Duodenal mucosa (tissue), 2 donors: ENCODE data around the gene LRGUK.

Source experiments
- H3K27ac ChIP-seq: one replicate; pipeline ENCODE4 v1.7.0; 2013; ENCODE audit warnings: low read depth, low read length
- H3K27me3 ChIP-seq, 2 donors: one replicate each; pipeline ENCODE4 v1.7.0; 2013; ENCODE audit warnings: low read length in 2 of 2, control low read depth in 1 of 2; ENCODE audit not compliant: insufficient read depth in 2 of 2, control insufficient read depth in 1 of 2
- H3K36me3 ChIP-seq, 2 donors: one replicate each; pipeline ENCODE4 v1.7.0; 2013; ENCODE audit warnings: low read length in 2 of 2, control low read depth in 1 of 2; ENCODE audit not compliant: insufficient read depth in 2 of 2, control insufficient read depth in 1 of 2
- H3K4me1 ChIP-seq, 2 donors: one replicate each; pipeline ENCODE4 v1.7.0; 2013; ENCODE audit warnings: low read length in 2 of 2, control low read depth in 1 of 2; ENCODE audit not compliant: insufficient read depth in 2 of 2, control insufficient read depth in 1 of 2
- H3K4me3 ChIP-seq, 2 donors: one replicate each; pipeline ENCODE4 v1.7.0; 2013; ENCODE audit warnings: low read length in 2 of 2, low read depth in 1 of 2
- H3K9ac ChIP-seq, 2 donors: one replicate each; pipeline ENCODE4 v1.7.0; 2013; ENCODE audit warnings: low read length in 2 of 2, low read depth in 1 of 2
- H3K9me3 ChIP-seq, 2 donors: one replicate each; pipeline ENCODE4 v1.7.0; 2013; ENCODE audit warnings: low read length in 2 of 2, control low read depth in 1 of 2; ENCODE audit not compliant: control insufficient read depth in 1 of 2

The LRGUK gene

DNA sequence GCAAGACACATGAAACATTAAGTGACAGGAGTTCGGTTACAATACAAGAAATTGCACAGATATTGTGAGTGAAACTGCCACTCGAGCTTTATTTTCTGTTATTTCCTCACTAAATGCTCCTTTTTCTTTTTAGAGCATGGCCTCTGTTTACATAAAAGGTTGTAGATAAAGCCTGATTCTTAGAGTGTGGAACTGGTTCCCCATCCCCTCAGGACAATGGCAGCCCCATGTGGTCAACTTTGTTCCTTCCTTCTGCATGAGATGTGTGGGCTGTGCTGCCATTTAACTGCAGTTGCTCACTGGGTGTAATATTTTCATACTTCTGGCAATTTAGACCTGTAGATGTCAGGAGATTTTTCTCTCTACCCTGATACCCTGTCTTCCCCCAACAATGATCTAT, 70.2 kb downstream of the LRGUK start:
- no peaks in the 10 kb centered on the region for H3K27me3 ChIP-seq
- no peaks in the 10 kb centered on the region for H3K36me3 ChIP-seq
- no peak overlapping the region for H3K4me3 ChIP-seq
- no peak overlapping the region for H3K27ac ChIP-seq
- no peak overlapping the region for H3K9ac ChIP-seq
- H3K4me1 ChIP-seq, result no peaks in the 10 kb centered on the region
- no peaks in the 10 kb centered on the region for H3K9me3 ChIP-seq

GRCh38 chr7:134200970-134201369, 73.8 kb downstream of the LRGUK start:
- no peaks in the 10 kb centered on the region for H3K27me3 ChIP-seq
- no peaks in the 10 kb centered on the region for H3K36me3 ChIP-seq
- H3K4me3 ChIP-seq, result no peak overlapping the region
- no peaks in the 10 kb centered on the region for H3K9me3 ChIP-seq
- no peak overlapping the region for H3K27ac ChIP-seq
- H3K9ac ChIP-seq, result no peak overlapping the region
- no peaks in the 10 kb centered on the region for H3K4me1 ChIP-seq

DNA sequence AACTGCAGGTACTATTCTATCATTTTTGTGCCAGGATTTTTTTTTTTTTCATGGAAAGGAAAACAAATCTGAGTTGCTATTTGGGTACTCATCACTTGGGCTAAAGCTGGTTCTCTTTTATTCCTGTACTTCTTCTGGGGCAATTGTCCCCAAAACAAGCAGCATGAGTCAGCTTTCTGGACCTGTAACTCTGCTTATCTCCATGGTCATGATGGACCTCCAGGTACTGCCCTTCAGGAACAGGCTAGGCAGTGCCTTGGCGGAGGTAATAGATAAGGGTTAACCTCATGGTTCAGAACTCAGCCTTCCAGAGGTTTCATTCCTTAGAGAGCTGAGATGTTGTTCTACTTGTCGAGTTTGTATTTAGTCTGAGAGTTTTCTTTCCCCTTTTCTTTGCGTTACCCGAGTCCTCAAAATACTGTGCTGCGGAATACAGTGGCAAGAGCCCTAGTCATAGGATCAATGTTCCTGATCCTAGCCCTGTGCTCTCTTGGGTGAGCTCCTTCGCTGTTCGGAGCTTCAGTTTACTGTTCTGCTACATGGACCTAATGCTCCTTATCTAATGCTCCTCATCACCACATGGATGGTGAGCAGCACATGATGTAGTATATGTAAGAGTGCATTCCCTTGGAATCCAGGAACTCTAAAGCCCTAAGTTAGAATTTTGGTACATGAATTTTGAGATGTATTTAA, 74.6 kb downstream of the LRGUK start:
- no peaks in the 10 kb centered on the region for H3K4me1 ChIP-seq
- H3K9me3 ChIP-seq, result no peaks in the 10 kb centered on the region
- H3K4me3 ChIP-seq, result no peak overlapping the region
- no peaks in the 10 kb centered on the region for H3K36me3 ChIP-seq
- no peak overlapping the region for H3K9ac ChIP-seq
- no peak overlapping the region for H3K27ac ChIP-seq
- H3K27me3 ChIP-seq, result no peaks in the 10 kb centered on the region

- Histone ChIP-seq H3K27ac (no peak overlapping the region), H3K9me3 (no peaks in the 10 kb centered on the region), H3K4me1 (no peaks in the 10 kb centered on the region), H3K4me3 (no peak overlapping the region), H3K9ac (no peak overlapping the region), H3K27me3 (no peaks in the 10 kb centered on the region), H3K36me3 (no peaks in the 10 kb centered on the region)
These were observed 76.2 kb downstream of the LRGUK start for GRCh38 chr7:134203186-134203889.

- Histone ChIP-seq H3K4me3 (no peak overlapping the region), H3K9ac (no peak overlapping the region), H3K4me1 (no peaks in the 10 kb centered on the region)
These were observed 82.3 kb downstream of the LRGUK start for GRCh38 chr7:134209322-134210015.

GRCh38 chr7:134210227-134210626, 83.1 kb downstream of the LRGUK start:
- Histone ChIP-seq H3K27me3 (no peaks in the 10 kb centered on the region), H3K9ac (no peak overlapping the region), H3K4me1 (no peaks in the 10 kb centered on the region), H3K36me3 (no peaks in the 10 kb centered on the region), H3K4me3 (no peak overlapping the region), H3K9me3 (no peaks in the 10 kb centered on the region), H3K27ac (no peak overlapping the region)

More at GRCh38 chr7:134209322-134210015, 82.3 kb downstream of the LRGUK start:
- Histone ChIP-seq H3K36me3 (no peaks in the 10 kb centered on the region), H3K9me3 (no peaks in the 10 kb centered on the region), H3K27me3 (no peaks in the 10 kb centered on the region), H3K27ac (no peak overlapping the region)

- Histone ChIP-seq H3K4me1 (no peaks in the 10 kb centered on the region), H3K9me3 (no peaks in the 10 kb centered on the region), H3K27ac (no peak overlapping the region), H3K36me3 (no peaks in the 10 kb centered on the region), H3K27me3 (no peaks in the 10 kb centered on the region), H3K4me3 (no peak overlapping the region), H3K9ac (no peak overlapping the region)
These were observed 84.0 kb downstream of the LRGUK start for GRCh38 chr7:134210976-134211663.

- H3K9me3 ChIP-seq, result no peaks in the 10 kb centered on the region
- no peak overlapping the region for H3K4me3 ChIP-seq
- H3K36me3 ChIP-seq, result no peaks in the 10 kb centered on the region
- no peak overlapping the region for H3K9ac ChIP-seq
- no peaks in the 10 kb centered on the region for H3K27me3 ChIP-seq
- H3K27ac ChIP-seq, result no peak overlapping the region
- no peaks in the 10 kb centered on the region for H3K4me1 ChIP-seq
These were observed 84.7 kb downstream of the LRGUK start for GRCh38 chr7:134211817-134212216.

GRCh38 chr7:134212576-134213546, 85.7 kb downstream of the LRGUK start:
- Histone ChIP-seq H3K36me3 (no peaks in the 10 kb centered on the region), H3K27me3 (no peaks in the 10 kb centered on the region), H3K27ac (no peak overlapping the region), H3K9me3 (no peaks in the 10 kb centered on the region), H3K9ac (no peak overlapping the region), H3K4me1 (no peaks in the 10 kb centered on the region), H3K4me3 (no peak overlapping the region)
